B cell (primary cell): ENCODE results near the gene CUL1.

Experiments used
- CTCF ChIP-seq: fragments of 200-600 bp; IDR thresholded peaks from one replicate; pipeline ENCODE4 v1.8.0; 2022; ENCODE audit warnings: antibody characterized with exemption, mild to moderate bottlenecking
- EZH2 ChIP-seq: IDR thresholded peaks from 2 replicates; pipeline ENCODE4 v1.6.1; 2012; ENCODE audit warnings: borderline replicate concordance, low read depth, mild to moderate bottlenecking, moderate library complexity, low read length; ENCODE audit not compliant: insufficient read depth, poor library complexity, severe bottlenecking

GRCh38 chr7:148773334-148773733 lies 74.6 kb downstream of the CUL1 start:
- TF ChIP-seq CTCF (no peak), EZH2 (no peak)
